ENCODE data around the gene GP5. TPM values are rescaled to one million over a fixed set of nuclear protein-coding genes. Genes with fewer than 3 reads are reported as not detected.
A peak's percentile ranks its signal among the peaks of the same experiment; 100 is the strongest.

The GP5 gene, protein sequence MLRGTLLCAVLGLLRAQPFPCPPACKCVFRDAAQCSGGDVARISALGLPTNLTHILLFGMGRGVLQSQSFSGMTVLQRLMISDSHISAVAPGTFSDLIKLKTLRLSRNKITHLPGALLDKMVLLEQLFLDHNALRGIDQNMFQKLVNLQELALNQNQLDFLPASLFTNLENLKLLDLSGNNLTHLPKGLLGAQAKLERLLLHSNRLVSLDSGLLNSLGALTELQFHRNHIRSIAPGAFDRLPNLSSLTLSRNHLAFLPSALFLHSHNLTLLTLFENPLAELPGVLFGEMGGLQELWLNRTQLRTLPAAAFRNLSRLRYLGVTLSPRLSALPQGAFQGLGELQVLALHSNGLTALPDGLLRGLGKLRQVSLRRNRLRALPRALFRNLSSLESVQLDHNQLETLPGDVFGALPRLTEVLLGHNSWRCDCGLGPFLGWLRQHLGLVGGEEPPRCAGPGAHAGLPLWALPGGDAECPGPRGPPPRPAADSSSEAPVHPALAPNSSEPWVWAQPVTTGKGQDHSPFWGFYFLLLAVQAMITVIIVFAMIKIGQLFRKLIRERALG
- not detected in 2 replicates for total RNA-seq (2016; rRNA removed; fragmentation: Illumina TruSeq; extraction: Trizol)
- total RNA-seq (2016; cell fraction: cytosol; rRNA removed; fragmentation: Illumina TruSeq; extraction: Trizol; ENCODE audit: low read depth): not detected in 2 replicates
- not detected in 2 replicates for total RNA-seq (2016; cell fraction: insoluble cytoplasmic fraction; rRNA removed; fragmentation: Illumina TruSeq; extraction: Trizol)
- not detected in 2 replicates for total RNA-seq (2016; cell fraction: membrane; rRNA removed; fragmentation: Illumina TruSeq; extraction: Trizol)
- not detected in 2 replicates for total RNA-seq (2016; cell fraction: nucleus; rRNA removed; fragmentation: Illumina TruSeq; extraction: Trizol)
- polyA plus RNA-seq (2011; rRNA removed): 0.01 TPM in 1 of 2 replicates, not detected in the other
- 0.01 TPM in 1 of 2 replicates, not detected in the other for polyA plus RNA-seq (2011; cell fraction: cytosol; rRNA removed)
- polyA plus RNA-seq (2011; cell fraction: nucleus; rRNA removed): 0.07 TPM in 1 of 2 replicates, not detected in the other
- not detected in 2 replicates for polyA plus RNA-seq (2012)
- not detected in 2 replicates for polyA plus RNA-seq (2016; cell fraction: cytosol; fragmentation: Illumina TruSeq; extraction: Trizol; ENCODE audit: low read depth)
- polyA plus RNA-seq (2016; cell fraction: insoluble cytoplasmic fraction; fragmentation: Illumina TruSeq; extraction: Trizol; ENCODE audit: low read depth): not detected in 2 replicates
- not detected in 2 replicates for polyA plus RNA-seq (2016; cell fraction: membrane; fragmentation: Illumina TruSeq; extraction: Trizol; ENCODE audit: low read depth)
- polyA plus RNA-seq (2016; cell fraction: nucleus; fragmentation: Illumina TruSeq; extraction: Trizol; ENCODE audit: insufficient read depth, low read depth): not detected in 2 replicates
- polyA minus RNA-seq (2011; rRNA and poly(A)+ RNA removed; ENCODE audit: low replicate concordance): 0.04 TPM in 1 of 2 replicates, not detected in the other
- polyA minus RNA-seq (2011; cell fraction: cytosol; rRNA and poly(A)+ RNA removed): not detected in 2 replicates
- 0.25 and 0.39 TPM in 2 replicates for polyA minus RNA-seq (2011; cell fraction: nucleus; rRNA and poly(A)+ RNA removed)
- Bru-seq, nascent RNA: percentile 29 among the genes with signal in this experiment
- BruChase-seq, experiment 1, labeled RNA remaining after a 6-hour chase: percentile 23 among the genes with signal in this experiment
- percentile 27 among the genes with signal in this experiment for BruChase-seq, experiment 2, labeled RNA remaining after a 2-hour chase
- long read RNA-seq, experiment 1: 0 reads
- long read RNA-seq, experiment 2: 0 reads

DNA sequence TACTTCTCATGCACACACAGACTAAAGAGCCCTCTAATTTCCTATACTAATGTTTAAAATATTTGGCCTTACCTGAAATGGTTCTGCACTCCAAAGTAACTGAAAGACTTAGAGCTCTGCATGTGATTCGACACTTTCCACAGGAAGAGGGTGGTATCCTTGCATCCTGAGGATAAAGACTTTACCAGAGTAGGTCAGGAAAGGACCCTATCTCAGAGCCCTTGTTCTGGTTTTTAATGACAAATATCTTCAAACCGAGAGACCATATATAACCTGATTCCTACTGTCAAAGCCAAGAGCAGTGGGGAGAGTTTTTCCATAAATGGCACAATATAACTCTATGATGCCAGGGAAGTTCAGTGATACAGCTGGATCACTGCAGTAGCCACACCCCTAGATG is at the start of gene GP5:
Gene GP5 (minus strand): TSS at position 101 of the 400 bp plus-strand sequence. CDS start 984 bp downstream, outside the sequence.
- peaks cover 0 to 4% of the 10 kb centered on the region in 2 experiments; a peak in 1 of 5 replicates for H3K36me3 ChIP-seq (replicated peaks in 1 of 2; ENCODE audit: control insufficient read depth in 1 of 2, insufficient read depth in 2 of 2, low read length in 2 of 2)
- H2AFZ ChIP-seq (ENCODE audit: low read length): no peak within 1 kb of the TSS
- CTCF ChIA-PET (ENCODE audit: low intra/inter-chr PET ratio, low total read pairs): no interaction called here
- in situ Hi-C loops (cut with HindIII; ENCODE audit: extremely low pct_ligation_motif_present, low pct_unique_long_range_greater_than_20kb) (no loop called here), intact Hi-C loops (cut with micrococcal nuclease; ENCODE audit: unreplicated experiment) (loop anchor here (5.0 kb wide), 2 partner anchors 47 to 418 kb away; partner anchors contain the start of gene CPN2)
- ATAC-seq (no peak), FAIRE-seq (no peak), DNase-seq (ENCODE audit: low spot score) (no peak)
- no peaks in the 10 kb centered on the region for H3K9me3 ChIP-seq (ENCODE audit: low read length)
- H3K79me2 ChIP-seq (ENCODE audit: insufficient read depth, low read length): no peaks in the 10 kb centered on the region
- TF ChIP-seq ZKSCAN5 (CRISPR knock-in tag; IDR thresholded peaks at IDR 0.05) (no peak), MEIS2 (CRISPR knock-in tag; IDR thresholded peaks at IDR 0.05) (no peak), CBFB (CRISPR knock-in tag; IDR thresholded peaks at IDR 0.05) (no peak), KDM2A (CRISPR knock-in tag; IDR thresholded peaks at IDR 0.05; ENCODE audit: borderline replicate concordance, low read depth) (no peak), GFI1 (CRISPR knock-in tag; IDR thresholded peaks at IDR 0.05; ENCODE audit: borderline replicate concordance) (no peak), FOXC1 (CRISPR knock-in tag; IDR thresholded peaks at IDR 0.05; ENCODE audit: borderline replicate concordance) (no peak), SP1 (IDR thresholded peaks at IDR 0.05) (no peak), SP1 (CRISPR knock-in tag; IDR thresholded peaks at IDR 0.05) (no peak), AKAP8 (CRISPR knock-in tag; IDR thresholded peaks at IDR 0.05) (no peak)
- TF ChIP-seq, protein P1, sequence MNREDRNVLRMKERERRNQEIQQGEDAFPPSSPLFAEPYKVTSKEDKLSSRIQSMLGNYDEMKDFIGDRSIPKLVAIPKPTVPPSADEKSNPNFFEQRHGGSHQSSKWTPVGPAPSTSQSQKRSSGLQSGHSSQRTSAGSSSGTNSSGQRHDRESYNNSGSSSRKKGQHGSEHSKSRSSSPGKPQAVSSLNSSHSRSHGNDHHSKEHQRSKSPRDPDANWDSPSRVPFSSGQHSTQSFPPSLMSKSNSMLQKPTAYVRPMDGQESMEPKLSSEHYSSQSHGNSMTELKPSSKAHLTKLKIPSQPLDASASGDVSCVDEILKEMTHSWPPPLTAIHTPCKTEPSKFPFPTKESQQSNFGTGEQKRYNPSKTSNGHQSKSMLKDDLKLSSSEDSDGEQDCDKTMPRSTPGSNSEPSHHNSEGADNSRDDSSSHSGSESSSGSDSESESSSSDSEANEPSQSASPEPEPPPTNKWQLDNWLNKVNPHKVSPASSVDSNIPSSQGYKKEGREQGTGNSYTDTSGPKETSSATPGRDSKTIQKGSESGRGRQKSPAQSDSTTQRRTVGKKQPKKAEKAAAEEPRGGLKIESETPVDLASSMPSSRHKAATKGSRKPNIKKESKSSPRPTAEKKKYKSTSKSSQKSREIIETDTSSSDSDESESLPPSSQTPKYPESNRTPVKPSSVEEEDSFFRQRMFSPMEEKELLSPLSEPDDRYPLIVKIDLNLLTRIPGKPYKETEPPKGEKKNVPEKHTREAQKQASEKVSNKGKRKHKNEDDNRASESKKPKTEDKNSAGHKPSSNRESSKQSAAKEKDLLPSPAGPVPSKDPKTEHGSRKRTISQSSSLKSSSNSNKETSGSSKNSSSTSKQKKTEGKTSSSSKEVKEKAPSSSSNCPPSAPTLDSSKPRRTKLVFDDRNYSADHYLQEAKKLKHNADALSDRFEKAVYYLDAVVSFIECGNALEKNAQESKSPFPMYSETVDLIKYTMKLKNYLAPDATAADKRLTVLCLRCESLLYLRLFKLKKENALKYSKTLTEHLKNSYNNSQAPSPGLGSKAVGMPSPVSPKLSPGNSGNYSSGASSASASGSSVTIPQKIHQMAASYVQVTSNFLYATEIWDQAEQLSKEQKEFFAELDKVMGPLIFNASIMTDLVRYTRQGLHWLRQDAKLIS (CRISPR knock-in tag; IDR thresholded peaks at IDR 0.05): no peak
- TF ChIP-seq, protein P2, sequence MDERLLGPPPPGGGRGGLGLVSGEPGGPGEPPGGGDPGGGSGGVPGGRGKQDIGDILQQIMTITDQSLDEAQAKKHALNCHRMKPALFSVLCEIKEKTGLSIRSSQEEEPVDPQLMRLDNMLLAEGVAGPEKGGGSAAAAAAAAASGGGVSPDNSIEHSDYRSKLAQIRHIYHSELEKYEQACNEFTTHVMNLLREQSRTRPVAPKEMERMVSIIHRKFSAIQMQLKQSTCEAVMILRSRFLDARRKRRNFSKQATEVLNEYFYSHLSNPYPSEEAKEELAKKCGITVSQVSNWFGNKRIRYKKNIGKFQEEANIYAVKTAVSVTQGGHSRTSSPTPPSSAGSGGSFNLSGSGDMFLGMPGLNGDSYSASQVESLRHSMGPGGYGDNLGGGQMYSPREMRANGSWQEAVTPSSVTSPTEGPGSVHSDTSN (CRISPR knock-in tag; IDR thresholded peaks at IDR 0.05): no peak
- no peak within 1 kb of the TSS for H3K4me2 ChIP-seq (ENCODE audit: low read depth, low read length)
- POLR2A ChIA-PET: no interaction called here
- H3K27ac ChIP-seq (ENCODE audit: extremely low read length, insufficient read depth, low read length): no peak within 1 kb of the TSS
- no peaks in the 10 kb centered on the region for H4K20me1 ChIP-seq (ENCODE audit: insufficient read depth, low read length)
- 69% methylated on average over 2 of the region's 2 CpGs for WGBS (ENCODE audit: low lambda C conversion rate)
- H3K9ac ChIP-seq (ENCODE audit: insufficient read depth, low read depth, low read length): no peak within 1 kb of the TSS
- H3K4me1 ChIP-seq (ENCODE audit: insufficient read depth, low read length): peaks cover 29% of the 10 kb centered on the region
- H3K4me3 ChIP-seq (replicated peaks in 1 of 3; ENCODE audit: insufficient read depth in 1 of 3, low read depth in 2 of 3, low read length in 3 of 3): no peak within 1 kb of the TSS
- H3K27me3 ChIP-seq (ENCODE audit: control insufficient read depth in 1 of 2, insufficient read depth in 2 of 2, low read length in 2 of 2): 0 out of 5 replicates have a peak, but pooled peaks cover 0 to 4% of the 10 kb centered on the region in 2 experiments
- BruUV-seq (replicated peaks): no TSS peak
